NCI-H345 (cell line): Measurements from ENCODE around the gene PRKRIP1.
"Not testable (repeated sequence)": the region's sequence is repeated elsewhere in the genome, so short reads cannot be mapped to it uniquely, and the experiment has no call there.

Source experiments
- DNase-seq: peaks from one replicate; lab custom pipeline; 2025; lab: John Stamatoyannopoulos, UW

PRKRIP1 gene

DNA sequence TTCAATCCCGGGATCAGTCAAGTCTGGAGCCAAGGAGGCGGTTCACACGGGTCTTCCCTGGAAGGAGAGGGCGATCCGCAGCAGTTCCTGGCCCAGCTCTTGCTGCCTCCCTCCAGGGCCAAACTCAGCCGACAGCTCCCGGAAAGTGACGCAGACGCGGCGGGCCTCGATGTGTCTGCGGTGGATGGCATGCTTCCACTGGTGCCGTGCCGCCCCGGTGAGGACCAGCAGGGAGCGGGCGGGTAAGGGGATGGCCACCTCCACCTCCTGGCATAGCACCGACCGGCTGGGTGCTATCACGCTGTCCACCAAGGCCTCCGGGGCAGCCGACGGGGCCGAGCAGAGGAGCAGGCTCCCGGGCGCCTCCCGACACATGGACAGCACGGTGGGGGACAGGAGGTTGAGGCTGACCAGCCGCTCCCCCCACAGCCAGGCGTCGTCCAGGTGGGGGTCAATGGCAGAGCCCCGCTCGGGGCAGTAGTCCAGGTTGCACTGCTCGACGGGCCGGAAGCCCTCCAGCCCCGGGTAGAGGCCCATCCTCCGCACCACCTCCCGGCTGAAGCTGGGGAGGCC is 61.3 kb downstream of the PRKRIP1 start:
- DNase-seq = no peak

DNA sequence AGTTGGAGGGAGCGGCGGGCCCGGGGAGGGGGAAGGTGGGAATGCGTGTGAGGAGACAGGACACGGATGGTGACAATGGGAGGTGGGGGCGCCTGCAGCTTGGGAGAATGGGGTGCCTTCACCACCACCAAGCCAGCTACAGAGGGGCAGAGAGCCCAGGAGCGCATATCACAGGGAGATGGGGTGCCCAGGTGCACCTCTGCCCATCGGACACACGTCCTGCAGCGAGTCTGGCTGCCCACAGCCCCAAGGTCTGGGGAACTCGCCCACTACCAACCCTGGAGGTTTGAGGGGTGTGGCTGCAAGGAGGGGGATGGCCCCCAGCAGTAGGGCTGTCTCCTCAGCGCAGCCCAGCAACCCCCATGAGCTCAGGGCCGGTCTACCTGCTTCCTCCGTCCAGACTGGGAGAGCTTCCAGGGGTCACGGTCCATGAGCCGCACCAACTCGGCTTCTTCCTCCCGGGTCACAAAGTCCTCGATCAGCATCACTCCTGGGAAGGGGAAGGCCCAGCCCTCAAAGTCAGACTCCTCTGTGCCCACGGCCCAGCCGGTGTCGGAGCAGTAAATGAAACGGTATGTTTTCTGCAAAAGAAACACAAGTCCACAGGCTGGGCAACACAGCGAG is 63.2 kb downstream of the PRKRIP1 start:
- DNase-seq = no peak

DNA sequence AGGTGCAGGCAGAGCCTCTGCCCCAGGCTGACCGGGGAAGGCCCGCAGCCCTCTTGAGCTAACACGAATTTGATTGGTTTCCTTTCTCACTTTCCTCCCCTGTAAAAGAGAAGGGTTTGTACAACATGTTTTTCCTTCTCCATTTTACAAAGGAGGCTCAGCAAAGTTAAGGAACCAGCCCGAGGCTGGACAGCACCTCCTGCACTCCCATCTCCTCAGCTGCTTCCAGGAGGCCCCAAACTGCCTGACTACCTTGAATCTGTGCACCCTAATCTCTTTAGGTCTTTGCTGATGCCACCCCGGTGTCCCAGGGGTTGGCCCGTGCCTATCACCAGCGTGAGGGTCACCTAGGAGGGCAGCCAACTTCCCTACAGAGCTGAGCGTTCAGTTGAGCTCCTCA is 64.3 kb downstream of the PRKRIP1 start:
- no peak for DNase-seq

DNA sequence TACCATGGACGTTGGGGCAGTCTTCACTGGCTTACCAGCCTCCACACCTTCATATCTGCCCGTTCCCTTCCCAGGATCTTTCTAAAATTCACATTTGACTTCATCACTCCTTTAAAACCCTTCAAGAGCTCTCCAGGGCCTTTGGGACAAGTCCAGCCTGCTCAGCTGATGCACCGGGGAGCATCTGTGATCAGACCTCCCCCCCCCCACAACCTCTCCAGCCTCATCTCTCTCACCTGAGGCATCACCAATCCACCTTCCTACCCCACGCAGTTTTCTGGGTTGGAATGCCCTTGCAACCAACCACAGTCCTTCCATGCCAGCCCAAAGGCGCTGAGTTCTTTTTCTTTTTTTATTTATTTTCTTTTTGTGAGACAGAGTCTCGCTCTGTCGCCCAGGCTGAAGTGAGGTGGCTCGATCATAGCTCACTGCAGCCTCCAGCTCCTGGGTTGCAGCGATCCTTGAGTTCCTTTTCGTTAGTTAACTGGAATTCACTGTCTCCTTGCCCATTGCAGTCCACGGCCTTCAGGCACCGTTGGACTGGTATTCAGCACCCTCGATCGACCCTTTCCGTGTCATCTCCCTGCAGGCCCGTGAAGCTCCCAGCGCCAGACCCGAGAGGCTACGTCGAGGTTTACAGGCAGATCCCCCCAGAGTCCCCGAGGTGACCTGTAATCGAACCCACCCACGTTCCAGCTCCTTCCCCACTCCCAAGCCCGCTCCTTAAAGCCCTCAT is 67.8 kb downstream of the PRKRIP1 start:
- no peak for DNase-seq

DNA sequence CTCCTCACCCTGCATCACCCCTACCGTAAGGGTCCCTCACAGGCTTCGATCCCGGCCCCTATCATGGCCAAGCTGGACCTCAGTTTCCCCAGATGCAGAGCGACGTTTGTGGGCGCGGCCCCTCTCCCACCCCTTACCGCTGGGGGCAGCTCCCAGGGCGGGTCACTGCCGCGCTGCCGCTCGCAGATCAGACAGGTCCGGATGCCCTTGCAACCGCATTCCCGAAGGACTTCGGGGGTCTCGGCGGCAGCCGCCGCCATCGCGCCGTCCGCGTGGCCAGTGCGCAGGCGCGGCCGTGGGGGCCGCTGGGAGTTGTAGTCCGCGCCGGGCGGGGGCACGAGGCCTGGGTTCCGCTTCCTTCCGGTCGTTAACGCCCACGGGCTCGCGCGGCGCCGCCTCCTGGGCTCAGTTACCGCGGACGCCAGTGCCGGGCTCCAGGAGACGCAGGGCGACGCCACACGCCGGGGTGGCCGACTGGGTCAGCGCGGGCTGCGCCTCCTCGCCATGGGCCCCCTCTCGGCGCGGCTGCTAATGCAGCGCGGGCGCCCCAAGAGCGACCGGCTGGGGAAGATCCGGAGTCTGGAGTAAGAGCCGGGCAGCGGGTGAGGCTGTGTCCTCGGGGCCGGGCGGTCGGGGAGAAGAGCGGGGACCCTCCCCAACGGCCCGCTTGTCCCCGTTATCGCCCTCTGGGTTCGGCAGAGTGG is 68.6 kb downstream of the PRKRIP1 start, which contains the start of the genes ALKBH4 and LRWD1:
Gene ALKBH4 (minus strand): TSS at position 287 of the 704 bp plus-strand sequence. CDS start 27 bp downstream, at position 260.
Gene LRWD1 (plus strand): TSS at position 408 of the 704 bp plus-strand sequence. CDS start 97 bp downstream, at position 505.
- DNase-seq = peak; percentile 93

DNA sequence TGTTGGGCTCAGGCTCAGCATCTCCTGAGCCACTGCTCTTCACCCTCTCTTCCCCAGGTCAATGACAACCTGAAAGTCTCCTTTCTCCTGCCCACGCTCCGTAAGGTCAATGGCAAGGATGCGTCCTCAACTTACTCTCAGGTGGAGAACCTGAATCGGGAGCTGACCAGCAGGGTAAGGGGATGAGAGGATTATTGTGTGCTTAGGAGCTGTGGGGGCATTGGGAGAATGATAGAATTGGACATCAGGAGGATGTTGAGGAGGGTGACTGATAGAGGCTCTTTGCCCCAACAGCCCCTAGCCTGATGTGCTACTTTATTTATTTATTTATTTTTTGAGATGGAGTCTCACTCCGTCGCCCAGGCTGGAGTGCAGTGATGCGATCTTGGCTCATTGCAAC is 69.9 kb downstream of the PRKRIP1 start:
- DNase-seq = no peak

DNA sequence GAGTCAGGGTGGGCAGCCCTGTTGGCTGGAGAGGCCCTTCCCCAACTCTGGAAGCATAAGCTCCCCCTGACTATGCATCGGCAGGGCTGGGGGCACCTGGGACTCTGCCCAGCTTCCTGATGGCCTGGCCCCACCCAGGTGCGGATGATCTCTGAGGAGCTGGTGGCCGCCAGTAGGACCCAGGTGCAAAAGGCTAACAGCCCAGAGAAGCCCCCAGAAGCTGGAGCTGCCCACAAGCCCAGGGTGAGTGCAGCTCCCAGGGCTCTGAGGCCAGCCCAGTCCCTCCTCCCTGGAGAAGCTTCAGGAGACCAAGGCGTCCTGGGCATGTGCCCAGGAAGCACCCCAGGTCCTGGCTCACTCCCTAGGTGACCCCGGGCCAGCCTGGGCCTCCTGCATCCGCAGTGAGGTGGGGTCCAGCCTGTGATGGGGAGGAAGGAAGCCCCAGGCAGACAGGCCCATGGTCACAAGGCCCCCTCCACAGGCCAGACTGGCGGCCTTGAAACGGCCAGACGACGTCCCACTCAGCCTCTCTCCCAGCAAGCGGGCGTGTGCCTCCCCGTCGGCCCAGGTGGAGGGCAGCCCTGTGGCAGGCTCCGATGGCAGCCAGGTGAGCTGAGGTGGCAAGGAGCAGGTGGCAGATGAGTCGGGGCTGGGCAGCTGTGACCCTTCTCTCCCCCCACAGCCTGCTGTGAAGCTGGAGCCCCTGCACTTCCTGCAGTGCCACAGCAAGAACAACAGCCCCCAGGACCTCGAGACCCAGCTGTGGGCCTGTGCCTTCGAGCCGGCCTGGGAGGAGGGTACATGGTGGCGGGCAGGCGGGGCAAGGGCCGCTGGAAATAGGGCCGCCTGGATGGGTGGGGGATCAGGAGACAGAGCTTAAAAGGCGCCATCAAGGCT is 71.7 kb downstream of the PRKRIP1 start:
- no peak for DNase-seq

DNA sequence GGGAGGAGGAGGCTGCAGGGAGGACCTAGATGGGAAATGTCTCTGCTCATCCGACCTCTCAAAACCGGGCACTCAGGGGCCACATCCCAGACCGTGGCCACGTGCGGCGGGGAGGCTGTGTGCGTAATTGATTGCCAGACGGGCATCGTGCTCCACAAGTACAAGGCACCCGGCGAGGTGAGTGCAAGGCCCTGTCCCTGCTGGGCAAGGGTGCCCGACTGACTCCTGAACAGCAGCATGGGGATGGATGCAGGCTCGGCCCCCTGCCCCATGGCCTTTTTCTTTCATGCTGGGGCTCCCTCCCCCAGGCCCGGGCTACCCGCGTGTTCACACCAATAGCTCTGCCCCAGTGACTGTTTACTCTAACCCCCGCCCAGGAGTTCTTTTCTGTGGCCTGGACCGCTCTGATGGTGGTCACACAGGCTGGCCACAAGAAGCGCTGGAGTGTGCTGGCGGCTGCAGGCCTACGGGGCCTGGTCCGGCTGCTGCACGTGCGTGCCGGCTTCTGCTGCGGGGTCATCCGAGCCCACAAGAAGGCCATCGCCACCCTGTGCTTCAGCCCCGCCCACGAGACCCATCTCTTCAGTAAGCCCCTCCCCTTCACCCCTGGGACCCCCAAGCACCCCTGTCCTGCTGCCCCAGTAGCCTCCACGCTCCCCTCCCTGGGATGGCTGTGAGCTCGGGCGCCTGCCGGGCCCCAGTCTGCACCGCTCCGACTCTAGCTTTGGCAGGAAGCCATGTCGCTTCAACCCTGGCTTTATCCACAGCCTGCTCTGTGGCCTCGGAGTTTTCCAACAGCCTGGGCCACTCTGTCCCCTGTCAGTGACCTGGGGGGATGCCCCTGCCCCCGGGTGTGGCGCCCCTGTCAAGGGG is 72.6 kb downstream of the PRKRIP1 start:
- DNase-seq = no peak

DNA sequence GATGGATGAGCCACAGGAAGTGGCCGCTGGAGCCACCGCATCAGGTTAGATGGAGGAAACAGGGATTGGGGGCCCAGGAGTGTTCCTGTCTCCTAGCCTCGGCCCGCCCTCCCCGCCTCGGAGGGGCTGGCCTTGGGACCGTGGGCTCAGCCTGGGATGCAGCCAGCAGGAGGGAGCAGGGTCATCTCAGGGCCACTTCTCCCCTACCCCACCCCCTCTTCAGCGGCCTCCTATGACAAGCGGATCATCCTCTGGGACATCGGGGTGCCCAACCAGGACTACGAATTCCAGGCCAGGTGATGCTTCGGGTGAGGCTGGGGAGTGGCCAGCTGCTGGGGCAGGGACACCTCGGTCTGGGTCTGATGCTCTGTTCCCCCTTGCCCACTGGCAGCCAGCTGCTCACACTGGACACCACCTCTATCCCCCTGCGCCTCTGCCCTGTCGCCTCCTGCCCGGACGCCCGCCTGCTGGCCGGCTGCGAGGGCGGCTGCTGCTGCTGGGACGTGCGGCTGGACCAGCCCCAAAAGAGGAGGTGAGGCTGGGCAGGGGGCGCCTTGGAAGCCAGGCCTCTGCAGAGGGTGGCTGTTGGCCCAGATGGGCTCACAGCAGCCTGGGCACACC is 73.3 kb downstream of the PRKRIP1 start:
- DNase-seq = no peak

DNA sequence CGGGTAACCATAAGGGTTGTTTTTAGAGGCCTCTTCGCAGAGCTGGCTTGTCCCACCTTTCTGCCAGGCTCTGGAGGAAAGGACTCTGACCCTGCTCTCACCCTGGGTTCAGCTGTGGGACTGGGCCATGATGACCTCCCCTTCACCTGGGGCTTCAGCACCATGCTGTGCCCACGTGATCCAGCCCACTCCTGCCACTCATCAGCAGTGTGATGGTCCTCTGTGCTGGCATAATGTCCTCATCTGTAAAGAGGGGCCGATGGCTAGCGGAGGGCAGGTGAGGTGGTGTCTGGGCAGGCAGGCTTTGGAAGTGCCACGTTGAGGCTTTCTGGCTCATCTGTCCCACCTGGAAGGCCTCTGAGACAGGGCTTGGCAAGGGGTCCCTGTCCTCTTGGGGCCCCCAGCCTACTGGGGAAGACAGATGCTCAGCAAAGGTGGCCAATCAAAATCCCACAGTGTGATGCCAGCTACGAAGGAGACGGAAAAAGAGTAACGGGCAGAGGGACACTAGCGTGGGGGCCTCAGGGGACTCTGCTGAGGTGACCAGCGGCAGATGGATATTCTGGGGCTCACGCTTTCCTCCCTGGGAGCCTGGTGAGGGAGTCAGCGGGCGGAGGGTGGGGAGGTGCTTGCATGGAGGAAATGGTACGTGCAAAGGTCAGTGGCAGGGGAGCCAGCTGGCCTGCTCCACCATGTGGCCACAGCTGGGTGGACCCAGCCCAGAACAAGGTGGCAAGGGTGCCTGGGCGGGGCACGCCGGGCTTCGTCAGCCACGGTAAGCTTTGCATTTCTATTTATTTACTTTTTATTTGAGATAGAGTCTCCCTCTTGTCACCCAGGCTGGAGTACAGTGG is 74.0 kb downstream of the PRKRIP1 start:
- no peak for DNase-seq

DNA sequence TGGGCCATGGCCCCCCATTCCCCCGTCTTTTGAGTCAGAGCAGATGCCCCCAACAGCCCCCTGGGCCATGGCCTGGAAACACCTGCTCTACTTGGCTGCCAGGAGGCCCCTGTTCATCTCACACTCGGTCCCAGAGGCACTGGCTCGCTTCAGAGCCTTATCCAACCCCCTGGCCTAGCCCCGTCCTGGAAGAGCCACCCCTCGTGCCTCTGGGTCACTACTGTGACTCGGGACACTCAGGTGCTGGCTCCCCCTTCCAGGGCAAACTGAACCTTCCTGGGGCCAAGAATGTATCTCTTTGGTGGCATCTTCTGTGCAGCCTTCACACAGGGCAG is 75.6 kb downstream of the PRKRIP1 start:
- no peak for DNase-seq

DNA sequence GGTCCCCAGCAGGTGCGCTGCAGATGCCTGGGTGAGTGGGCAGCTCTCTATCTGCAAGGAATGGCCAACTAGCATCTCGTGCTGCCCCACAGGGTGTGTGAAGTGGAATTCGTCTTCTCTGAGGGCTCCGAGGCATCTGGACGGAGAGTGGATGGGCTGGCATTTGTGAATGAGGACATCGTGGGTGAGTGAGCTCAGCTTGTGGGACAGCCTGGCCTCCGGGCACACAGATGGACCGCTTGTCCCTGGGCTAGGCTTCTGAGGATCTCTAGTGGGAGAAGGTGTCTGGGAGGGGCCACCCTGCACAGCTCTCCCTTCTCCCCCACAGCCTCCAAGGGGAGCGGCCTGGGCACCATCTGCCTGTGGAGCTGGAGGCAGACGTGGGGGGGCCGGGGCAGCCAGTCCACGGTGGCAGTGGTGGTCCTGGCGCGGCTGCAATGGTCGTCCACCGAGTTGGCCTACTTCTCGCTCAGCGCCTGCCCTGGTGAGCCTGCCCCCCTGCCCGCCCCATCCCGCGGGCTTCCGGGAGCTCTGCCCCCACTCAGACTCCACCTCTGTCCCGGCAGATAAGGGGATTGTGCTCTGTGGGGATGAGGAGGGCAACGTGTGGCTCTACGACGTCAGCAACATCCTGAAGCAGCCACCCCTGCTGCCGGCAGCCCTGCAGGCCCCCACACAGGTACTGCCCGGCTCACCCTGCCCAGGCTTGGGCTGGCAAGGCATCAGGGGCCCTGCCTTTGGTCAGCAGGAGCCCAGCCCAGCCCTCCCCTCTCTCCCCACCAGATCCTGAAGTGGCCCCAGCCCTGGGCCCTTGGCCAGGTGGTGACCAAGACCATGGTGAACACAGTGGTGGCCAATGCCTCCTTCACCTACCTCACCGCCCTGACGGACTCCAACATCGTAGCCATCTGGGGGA is 76.2 kb downstream of the PRKRIP1 start:
- no peak for DNase-seq

DNA sequence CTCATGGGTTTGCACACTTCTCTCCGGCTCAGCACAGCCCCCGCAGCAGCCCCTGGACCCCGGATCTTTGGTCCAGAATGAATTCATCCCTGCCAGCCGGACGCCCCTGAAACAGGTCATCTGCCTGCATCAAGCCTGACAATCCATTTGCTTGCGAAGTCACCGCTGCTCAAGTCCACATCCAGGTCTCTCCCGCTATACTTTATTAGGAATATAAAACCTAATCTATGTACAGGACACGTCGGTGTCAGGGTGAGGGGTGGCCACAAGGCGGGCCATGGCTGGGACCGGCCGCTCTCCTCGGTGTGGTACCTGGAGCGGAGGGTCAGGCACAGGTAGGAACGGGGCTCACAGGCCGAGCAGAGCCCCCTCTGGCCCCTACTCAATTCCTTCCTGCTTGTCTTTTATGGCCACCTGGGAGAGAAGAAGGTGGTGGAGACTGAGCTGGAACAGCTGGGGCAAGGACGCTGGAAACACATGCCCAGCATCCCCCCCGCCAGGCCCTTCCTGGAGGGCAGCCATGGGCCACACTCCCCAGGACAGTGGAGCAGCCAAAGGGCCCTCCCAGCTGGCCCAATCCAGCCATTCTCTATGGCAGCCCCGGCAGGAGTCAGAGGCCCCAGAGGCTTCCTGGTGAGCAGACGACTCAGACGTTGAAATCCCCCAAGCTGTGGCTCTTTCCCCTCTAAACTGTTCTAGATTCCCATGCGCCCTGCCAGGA is 77.3 kb downstream of the PRKRIP1 start:
- no peak for DNase-seq

DNA sequence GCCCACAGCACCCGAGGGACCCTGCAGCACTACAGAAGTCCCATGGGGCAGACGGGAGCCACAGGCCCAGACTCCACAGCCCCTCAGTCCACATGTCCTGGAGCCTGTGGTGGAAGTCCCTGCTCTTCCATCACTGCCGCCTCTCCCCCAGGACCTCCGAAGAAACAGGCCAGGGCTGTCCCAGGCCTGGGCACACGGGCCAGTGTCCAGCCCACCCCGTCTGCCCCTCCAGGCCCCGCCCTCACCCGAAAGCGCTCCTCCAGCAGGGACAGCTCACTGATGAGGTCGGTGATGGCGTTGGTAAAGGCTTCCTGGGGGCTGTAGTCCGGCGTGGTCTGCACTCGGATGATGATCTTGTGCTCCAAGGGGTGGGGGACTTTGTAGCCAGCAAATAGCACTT is 78.0 kb downstream of the PRKRIP1 start:
- DNase-seq = not testable (repeated sequence)

DNA sequence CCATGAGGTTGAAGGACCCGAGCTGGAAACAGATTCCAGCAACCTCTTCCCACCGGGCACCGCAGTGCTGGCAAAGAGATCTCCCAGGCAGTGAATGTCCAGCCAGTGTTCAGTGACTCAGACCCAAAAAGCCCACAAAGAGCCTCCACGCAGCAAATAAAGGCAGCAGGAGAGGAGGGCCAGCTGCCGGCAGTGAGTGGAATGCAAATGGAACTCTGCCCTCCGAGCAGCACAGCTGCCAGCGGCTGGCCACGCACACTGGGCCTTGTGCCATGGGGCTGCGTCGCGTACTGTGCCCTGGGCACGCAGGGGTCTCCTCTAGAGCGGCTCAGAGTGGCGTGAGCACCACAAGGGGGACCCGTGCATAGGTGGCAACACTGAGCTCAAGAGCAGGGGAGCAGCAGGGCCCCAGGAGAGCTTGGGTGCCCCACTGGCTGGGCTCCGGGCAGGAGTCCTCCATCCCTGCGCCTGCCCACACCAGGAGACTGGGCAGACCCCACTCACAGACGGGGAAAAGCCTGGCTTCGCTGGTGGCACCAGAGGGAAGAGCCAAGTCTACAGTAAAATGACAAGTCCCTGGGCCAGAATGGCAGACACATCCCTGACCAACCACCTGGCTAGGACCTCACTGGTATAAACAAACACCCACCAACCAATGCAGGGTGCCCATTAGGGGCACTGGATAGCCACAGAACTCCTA is 78.7 kb downstream of the PRKRIP1 start:
- not testable (repeated sequence) for DNase-seq
